HepG2 (cell line): Measurements from ENCODE around the gene ATG5. TPM values are rescaled to one million over a fixed set of nuclear protein-coding genes. Genes with fewer than 3 reads are reported as not detected.

Source experiments
- ATAC-seq: fragments of 200-7000 bp; cut with Tn5 transposase; 3 replicates; pipeline ENCODE4 v1.9.1; 2020; ENCODE audit warnings: mild to moderate bottlenecking, moderate library complexity
- BruUV-seq: library from RNA; stranded (reverse); fragments of 400-500 nt; replicated peaks from 2 replicates; lab custom pipeline; 2021; lab: Mats Ljungman, UMichigan
- CTCF ChIA-PET: fragments of 300-600 bp; formaldehyde crosslinking; extraction: SDS; loops from one replicate; lab custom pipeline; 2021; ENCODE audit warnings: low total read pairs, inconsistent platforms, low intra/inter-chr PET ratio; lab: Yijun Ruan, JAX
- POLR2A ChIA-PET: fragments of 350-600 bp; sonication (Branson Sonifier 250); formaldehyde crosslinking; loops from one replicate; lab custom pipeline; 2020; ENCODE audit warnings: antibody characterized with exemption, inconsistent platforms; lab: Yijun Ruan, JAX
- DNase-seq: peaks from one replicate; pipeline ENCODE4 v3.0.0-alpha.2; 2015; ENCODE audit warnings: low spot score
- FAIRE-seq: peaks from 3 replicates; lab custom pipeline; 2011; peaks lifted over from hg19 to GRCh38; lab: Jason Lieb, UNC
- H2AFZ ChIP-seq: one replicate; pipeline ENCODE4 v1.6.1; 2011; ENCODE audit warnings: low read length, inconsistent platforms
- H3K27ac ChIP-seq: fragments of 300-600 bp; 3 replicates; pipeline ENCODE4 v1.8.0; 2011; ENCODE audit warnings: mixed run types, mild to moderate bottlenecking, mixed read lengths, low read length, inconsistent platforms; ENCODE audit not compliant: insufficient read depth; ENCODE audit errors: extremely low read length
- H3K27me3 ChIP-seq, 2 experiments: fragments of 200-600 bp in 1 of 2; 2 replicates in 1 of 2; 3 replicates in 1 of 2; pipeline versions ENCODE4 v1.6.0 to v1.8.0; 2011; ENCODE audit warnings: low read length in 2 of 2, mild to moderate bottlenecking in 2 of 2, moderate library complexity in 2 of 2, inconsistent platforms in 1 of 2; ENCODE audit not compliant: insufficient read depth in 2 of 2, control insufficient read depth in 1 of 2
- H3K36me3 ChIP-seq, 2 experiments: fragments of 200-600 bp in 1 of 2; replicated peaks in 1 of 2; 2 replicates in 1 of 2; 3 replicates in 1 of 2; pipeline versions ENCODE4 v1.5.1 to v1.8.0; 2011; ENCODE audit warnings: low read length in 2 of 2, inconsistent platforms in 1 of 2; ENCODE audit not compliant: insufficient read depth in 2 of 2, control insufficient read depth in 1 of 2
- H3K4me1 ChIP-seq: 2 replicates; pipeline ENCODE4 v1.5.1; 2012; ENCODE audit warnings: low read length, inconsistent platforms; ENCODE audit not compliant: insufficient read depth
- H3K4me2 ChIP-seq: 2 replicates; pipeline ENCODE4 v1.6.0; 2011; ENCODE audit warnings: low read depth, low read length, inconsistent platforms
- H3K4me3 ChIP-seq, 3 experiments: fragments of 200-600 bp in 1 of 3; sonication (generic), shearing (Covaris generic) in 1 of 3; replicated peaks in 1 of 3; 2 replicates each; pipeline ENCODE4 v1.5.1; 2011 to 2016; ENCODE audit warnings: low read length in 3 of 3, inconsistent platforms in 2 of 3, low read depth in 2 of 3, mild to moderate bottlenecking in 2 of 3, control low read depth in 1 of 3, mixed read lengths in 1 of 3; ENCODE audit not compliant: insufficient read depth in 1 of 3
- H3K79me2 ChIP-seq: one replicate; pipeline ENCODE4 v1.6.1; 2011; ENCODE audit warnings: low read length, inconsistent platforms; ENCODE audit not compliant: insufficient read depth
- H3K9ac ChIP-seq: 2 replicates; pipeline ENCODE4 v1.6.0; 2011; ENCODE audit warnings: mild to moderate bottlenecking, low read depth, low read length, inconsistent platforms; ENCODE audit not compliant: insufficient read depth
- H3K9me3 ChIP-seq: 2 replicates; pipeline ENCODE4 v1.5.1; 2012; ENCODE audit warnings: mild to moderate bottlenecking, low read length
- H4K20me1 ChIP-seq: 2 replicates; pipeline ENCODE4 v1.6.0; 2011; ENCODE audit warnings: inconsistent platforms, mild to moderate bottlenecking, low read length, moderate library complexity; ENCODE audit not compliant: insufficient read depth
- AHR ChIP-seq: IDR thresholded peaks from 2 replicates; pipeline ENCODE4 v1.6.1; 2018; ENCODE audit warnings: missing genetic modification reagents, missing compliant biosample characterization
- FOXC1 ChIP-seq: sonication (generic); formaldehyde crosslinking; IDR thresholded peaks from 2 replicates; pipeline ENCODE4 v1.8.0; 2022; ENCODE audit warnings: mild to moderate bottlenecking, missing genetic modification reagents, borderline replicate concordance
- FOXJ3 ChIP-seq: sonication (generic); formaldehyde crosslinking; IDR thresholded peaks from 2 replicates; pipeline ENCODE4 v1.4.0; 2020; ENCODE audit warnings: missing genetic modification reagents, mild to moderate bottlenecking, borderline replicate concordance
- ISX ChIP-seq: sonication (generic); formaldehyde crosslinking; conservative IDR thresholded peaks from 2 replicates; pipeline ENCODE4 v1.5.0; 2020; ENCODE audit warnings: missing genetic modification reagents
- JARID2 ChIP-seq: sonication (generic); formaldehyde crosslinking; IDR thresholded peaks from 2 replicates; pipeline ENCODE4 v1.8.1; 2023; ENCODE audit warnings: missing genetic modification reagents, inconsistent platforms; ENCODE audit not compliant: insufficient replicate concordance
- NCOA2 ChIP-seq: sonication (generic); formaldehyde crosslinking; IDR thresholded peaks from 2 replicates; pipeline ENCODE4 v1.8.0; 2022; ENCODE audit warnings: inconsistent platforms
- POLR2AphosphoS2 ChIP-seq: IDR thresholded peaks from 2 replicates; pipeline ENCODE4 v1.6.1; 2011; ENCODE audit warnings: low read depth, low read length, improper control_type of control experiment
- TCF12 ChIP-seq, 2 experiments: fragments of 450-650 bp in 1 of 2; sonication (generic) in 1 of 2; formaldehyde crosslinking in 1 of 2; IDR thresholded peaks; 2 replicates each; pipeline versions ENCODE4 v1.6.1 to v1.8.0; 2017 to 2022; ENCODE audit warnings: antibody characterized with exemption in 1 of 2, mild to moderate bottlenecking in 1 of 2, missing genetic modification reagents in 1 of 2, moderate library complexity in 1 of 2
- ZNF468 ChIP-seq: sonication (generic); formaldehyde crosslinking; IDR thresholded peaks from 2 replicates; pipeline ENCODE4 v1.8.0; 2022; ENCODE audit warnings: mild to moderate bottlenecking, moderate library complexity, missing genetic modification reagents
- ZNF577 ChIP-seq: sonication (generic); formaldehyde crosslinking; IDR thresholded peaks from 2 replicates; pipeline ENCODE4 v1.4.0; 2020; ENCODE audit warnings: mild to moderate bottlenecking, low read depth, missing genetic modification reagents, borderline replicate concordance
- WGBS: methylation state at CpG from one replicate; pipeline ENCODE4 v1.1.6; 2017; ENCODE audit warnings: low lambda C conversion rate; 5-methylcytosine and 5-hydroxymethylcytosine counted together
- in situ Hi-C: cut with HindIII; loops from 2 replicates; pipeline ENCODE4 v1.10.0; 2017; ENCODE audit warnings: low pct_unique_long_range_greater_than_20kb; ENCODE audit not compliant: extremely low pct_ligation_motif_present
- intact Hi-C: fragments of 100-400 bp; cut with micrococcal nuclease; formaldehyde crosslinking; loops from one replicate; pipeline ENCODE4 v1.10.0; 2022; ENCODE audit not compliant: unreplicated experiment
- polyA plus RNA-seq, 8 experiments: library from polyadenylated mRNA; depleted of rRNA in 3 of 8; stranded (reverse) in 7 of 8; unstranded in 1 of 8; fragments of >200 nt; fragmentation: Illumina TruSeq in 4 of 8; extraction: Trizol in 4 of 8; gene quantifications; 2 replicates each; pipeline versions ENCODE4 v1.2.1 to v1.2.3, GENCODE V29; 2011 to 2016; ENCODE audit warnings: low read depth in 4 of 8, missing spikeins in 1 of 8, mixed read lengths in 1 of 8; ENCODE audit not compliant: insufficient read depth in 1 of 8
- total RNA-seq, 5 experiments: library from RNA; depleted of rRNA; stranded (reverse); fragments of >200 nt; fragmentation: Illumina TruSeq; extraction: Trizol; gene quantifications; 2 replicates each; pipeline ENCODE4 v1.2.3, GENCODE V29; 2016; ENCODE audit warnings: low read depth in 1 of 5
- TF ChIP-seq, protein P1 (sequence below): sonication (generic); formaldehyde crosslinking; IDR thresholded peaks from 2 replicates; pipeline ENCODE4 v1.5.0; 2020; ENCODE audit warnings: missing genetic modification reagents
- TF ChIP-seq, protein P2 (sequence below): sonication (generic); formaldehyde crosslinking; IDR thresholded peaks from 2 replicates; pipeline ENCODE4 v1.4.0; 2020; ENCODE audit warnings: missing genetic modification reagents
- TF ChIP-seq, protein P3 (sequence below): sonication (generic); formaldehyde crosslinking; conservative IDR thresholded peaks from 2 replicates; pipeline ENCODE4 v1.4.0; 2020; ENCODE audit warnings: missing genetic modification reagents
- TF ChIP-seq, protein P4 (sequence below): sonication (generic); formaldehyde crosslinking; IDR thresholded peaks from 2 replicates; pipeline ENCODE4 v1.9.0; 2021; ENCODE audit warnings: missing genetic modification reagents, borderline replicate concordance

The ATG5 gene
- total and polyA plus RNA-seq, 2 of the 13 experiments (the other 11 are each of a cell fraction or from before 2014, with no cell fraction given), result 21.3 to 48.0 TPM

DNA sequence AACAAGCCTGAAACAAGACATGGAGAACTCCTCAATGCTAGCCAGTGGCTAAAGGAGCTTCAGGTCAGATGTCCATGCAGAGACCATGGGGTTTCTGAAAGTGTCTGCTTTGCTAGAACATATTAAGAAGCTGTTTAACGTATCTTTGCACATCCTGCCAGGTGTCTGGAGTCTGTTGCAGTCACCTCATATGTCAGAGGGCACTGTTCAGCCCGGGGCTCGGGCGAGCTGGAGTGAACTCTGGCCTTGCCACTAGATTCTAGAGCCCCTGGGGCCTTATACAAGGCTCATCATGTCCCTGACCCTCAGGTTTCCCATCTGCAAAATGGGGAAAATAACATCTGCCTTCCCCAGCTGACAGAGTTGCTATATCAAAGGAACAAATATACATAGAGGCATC lies 180.4 kb downstream of the ATG5 start (continued):
- TF ChIP-seq, protein P1, sequence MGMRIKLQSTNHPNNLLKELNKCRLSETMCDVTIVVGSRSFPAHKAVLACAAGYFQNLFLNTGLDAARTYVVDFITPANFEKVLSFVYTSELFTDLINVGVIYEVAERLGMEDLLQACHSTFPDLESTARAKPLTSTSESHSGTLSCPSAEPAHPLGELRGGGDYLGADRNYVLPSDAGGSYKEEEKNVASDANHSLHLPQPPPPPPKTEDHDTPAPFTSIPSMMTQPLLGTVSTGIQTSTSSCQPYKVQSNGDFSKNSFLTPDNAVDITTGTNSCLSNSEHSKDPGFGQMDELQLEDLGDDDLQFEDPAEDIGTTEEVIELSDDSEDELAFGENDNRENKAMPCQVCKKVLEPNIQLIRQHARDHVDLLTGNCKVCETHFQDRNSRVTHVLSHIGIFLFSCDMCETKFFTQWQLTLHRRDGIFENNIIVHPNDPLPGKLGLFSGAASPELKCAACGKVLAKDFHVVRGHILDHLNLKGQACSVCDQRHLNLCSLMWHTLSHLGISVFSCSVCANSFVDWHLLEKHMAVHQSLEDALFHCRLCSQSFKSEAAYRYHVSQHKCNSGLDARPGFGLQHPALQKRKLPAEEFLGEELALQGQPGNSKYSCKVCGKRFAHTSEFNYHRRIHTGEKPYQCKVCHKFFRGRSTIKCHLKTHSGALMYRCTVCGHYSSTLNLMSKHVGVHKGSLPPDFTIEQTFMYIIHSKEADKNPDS (CRISPR knock-in tag), result no peak

DNA sequence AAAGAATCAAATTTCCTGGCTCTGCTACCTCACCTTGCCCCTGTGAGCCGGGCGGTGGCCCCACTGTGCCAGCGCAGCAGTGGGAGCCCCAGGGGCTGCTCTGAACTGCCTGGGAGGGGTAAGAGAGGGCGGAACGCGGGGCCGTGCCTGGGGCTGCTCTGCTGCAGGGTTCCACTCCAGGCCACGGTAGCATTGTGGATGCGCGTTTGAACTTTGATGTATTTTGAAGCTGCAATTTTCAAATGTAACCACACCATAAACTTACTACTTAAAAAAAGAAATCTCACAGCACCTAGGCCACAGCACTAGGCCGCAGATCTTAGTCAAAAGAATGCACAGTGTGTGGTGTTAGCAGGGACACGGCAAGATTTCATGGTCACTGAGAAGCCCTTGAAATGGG lies 181.9 kb downstream of the ATG5 start:
- H2AFZ ChIP-seq, result no peak overlapping the region
- WGBS, result 52% methylated on average over 12 of the region's 12 CpGs
- ChIA-PET CTCF (no interaction called here), POLR2A (no interaction called here)
- in situ Hi-C loops (no loop called here), intact Hi-C loops (no loop called here)
- no TSS peak for BruUV-seq
- no peaks in the 10 kb centered on the region for H3K36me3 ChIP-seq
- H3K27me3 ChIP-seq, result peaks cover 4 to 27% of the 10 kb centered on the region in 2 experiments; a peak in 4 of 5 replicates
- H4K20me1 ChIP-seq, result no peaks in the 10 kb centered on the region
- no peak for ATAC-seq
- H3K4me2 ChIP-seq, result no peak overlapping the region
- H3K4me3 ChIP-seq, result no peak overlapping the region
- H3K9ac ChIP-seq, result no peak overlapping the region
- H3K27ac ChIP-seq, result no peak overlapping the region
- DNase-seq, result no peak
- no peaks in the 10 kb centered on the region for H3K4me1 ChIP-seq
- H3K79me2 ChIP-seq, result no peaks in the 10 kb centered on the region
- TF ChIP-seq AHR (no peak), ZNF468 (CRISPR knock-in tag) (no peak), POLR2AphosphoS2 (no peak), FOXJ3 (no peak), FOXC1 (CRISPR knock-in tag) (no peak), TCF12 (IDR thresholded peaks at IDR 0.05) (no peak), TCF12 (CRISPR knock-in tag; IDR thresholded peaks at IDR 0.05) (no peak), ISX (no peak), NCOA2 (CRISPR knock-in tag) (no peak), JARID2 (CRISPR knock-in tag) (no peak), ZNF577 (no peak)
- TF ChIP-seq, protein P2, sequence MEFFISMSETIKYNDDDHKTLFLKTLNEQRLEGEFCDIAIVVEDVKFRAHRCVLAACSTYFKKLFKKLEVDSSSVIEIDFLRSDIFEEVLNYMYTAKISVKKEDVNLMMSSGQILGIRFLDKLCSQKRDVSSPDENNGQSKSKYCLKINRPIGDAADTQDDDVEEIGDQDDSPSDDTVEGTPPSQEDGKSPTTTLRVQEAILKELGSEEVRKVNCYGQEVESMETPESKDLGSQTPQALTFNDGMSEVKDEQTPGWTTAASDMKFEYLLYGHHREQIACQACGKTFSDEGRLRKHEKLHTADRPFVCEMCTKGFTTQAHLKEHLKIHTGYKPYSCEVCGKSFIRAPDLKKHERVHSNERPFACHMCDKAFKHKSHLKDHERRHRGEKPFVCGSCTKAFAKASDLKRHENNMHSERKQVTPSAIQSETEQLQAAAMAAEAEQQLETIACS, result no peak
- TF ChIP-seq, protein P3, sequence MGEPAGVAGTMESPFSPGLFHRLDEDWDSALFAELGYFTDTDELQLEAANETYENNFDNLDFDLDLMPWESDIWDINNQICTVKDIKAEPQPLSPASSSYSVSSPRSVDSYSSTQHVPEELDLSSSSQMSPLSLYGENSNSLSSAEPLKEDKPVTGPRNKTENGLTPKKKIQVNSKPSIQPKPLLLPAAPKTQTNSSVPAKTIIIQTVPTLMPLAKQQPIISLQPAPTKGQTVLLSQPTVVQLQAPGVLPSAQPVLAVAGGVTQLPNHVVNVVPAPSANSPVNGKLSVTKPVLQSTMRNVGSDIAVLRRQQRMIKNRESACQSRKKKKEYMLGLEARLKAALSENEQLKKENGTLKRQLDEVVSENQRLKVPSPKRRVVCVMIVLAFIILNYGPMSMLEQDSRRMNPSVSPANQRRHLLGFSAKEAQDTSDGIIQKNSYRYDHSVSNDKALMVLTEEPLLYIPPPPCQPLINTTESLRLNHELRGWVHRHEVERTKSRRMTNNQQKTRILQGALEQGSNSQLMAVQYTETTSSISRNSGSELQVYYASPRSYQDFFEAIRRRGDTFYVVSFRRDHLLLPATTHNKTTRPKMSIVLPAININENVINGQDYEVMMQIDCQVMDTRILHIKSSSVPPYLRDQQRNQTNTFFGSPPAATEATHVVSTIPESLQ (CRISPR knock-in tag), result no peak
- TF ChIP-seq, protein P4, sequence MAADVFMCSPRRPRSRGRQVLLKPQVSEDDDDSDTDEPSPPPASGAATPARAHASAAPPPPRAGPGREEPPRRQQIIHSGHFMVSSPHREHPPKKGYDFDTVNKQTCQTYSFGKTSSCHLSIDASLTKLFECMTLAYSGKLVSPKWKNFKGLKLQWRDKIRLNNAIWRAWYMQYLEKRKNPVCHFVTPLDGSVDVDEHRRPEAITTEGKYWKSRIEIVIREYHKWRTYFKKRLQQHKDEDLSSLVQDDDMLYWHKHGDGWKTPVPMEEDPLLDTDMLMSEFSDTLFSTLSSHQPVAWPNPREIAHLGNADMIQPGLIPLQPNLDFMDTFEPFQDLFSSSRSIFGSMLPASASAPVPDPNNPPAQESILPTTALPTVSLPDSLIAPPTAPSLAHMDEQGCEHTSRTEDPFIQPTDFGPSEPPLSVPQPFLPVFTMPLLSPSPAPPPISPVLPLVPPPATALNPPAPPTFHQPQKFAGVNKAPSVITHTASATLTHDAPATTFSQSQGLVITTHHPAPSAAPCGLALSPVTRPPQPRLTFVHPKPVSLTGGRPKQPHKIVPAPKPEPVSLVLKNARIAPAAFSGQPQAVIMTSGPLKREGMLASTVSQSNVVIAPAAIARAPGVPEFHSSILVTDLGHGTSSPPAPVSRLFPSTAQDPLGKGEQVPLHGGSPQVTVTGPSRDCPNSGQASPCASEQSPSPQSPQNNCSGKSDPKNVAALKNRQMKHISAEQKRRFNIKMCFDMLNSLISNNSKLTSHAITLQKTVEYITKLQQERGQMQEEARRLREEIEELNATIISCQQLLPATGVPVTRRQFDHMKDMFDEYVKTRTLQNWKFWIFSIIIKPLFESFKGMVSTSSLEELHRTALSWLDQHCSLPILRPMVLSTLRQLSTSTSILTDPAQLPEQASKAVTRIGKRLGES, result no peak
- no peak for FAIRE-seq
- no peaks in the 10 kb centered on the region for H3K9me3 ChIP-seq
